A549 (cell line): ENCODE data around the gene COIL. TPM values are rescaled to one million over a fixed set of nuclear protein-coding genes. Genes with fewer than 3 reads are reported as not detected.

Experiments
- ATAC-seq, 2 experiments: fragments of 200-7000 bp in 1 of 2; fragments of >200 bp in 1 of 2; cut with Nextera tagmentation in 1 of 2; cut with Tn5 transposase in 1 of 2; 3 replicates each; pipeline versions ENCODE4 v1.8.0 to v1.9.1; 2018 to 2020; ENCODE audit warnings: mild to moderate bottlenecking in 1 of 2, moderate library complexity in 1 of 2
- CTCF ChIA-PET: fragments of 300-600 bp; sonication (Branson Sonifier 250); formaldehyde crosslinking; extraction: SDS; loops from one replicate; lab custom pipeline; 2021; ENCODE audit warnings: antibody characterized with exemption, inconsistent platforms; lab: Yijun Ruan, JAX
- POLR2A ChIA-PET: fragments of 350-600 bp; formaldehyde crosslinking; extraction: SDS; loops from one replicate; lab custom pipeline; 2021; ENCODE audit warnings: antibody characterized with exemption, inconsistent platforms; lab: Yijun Ruan, JAX
- DNase-seq, 2 experiments: peaks; one replicate each; pipeline versions ENCODE4 v3.0.0 to v3.0.0-alpha.2; 2011 to 2016; ENCODE audit warnings: low read depth in 1 of 2, low spot score in 1 of 2
- FAIRE-seq: peaks from 2 replicates; lab custom pipeline; 2011; peaks lifted over from hg19 to GRCh38; lab: Jason Lieb, UNC
- H3K27ac ChIP-seq, 2 experiments: fragments of >200 bp; sonication (Bioruptor Twin); formaldehyde crosslinking; 3 replicates each; pipeline ENCODE4 v1.5.1; 2016 to 2017
- H3K4me1 ChIP-seq: fragments of >200 bp; sonication (Bioruptor Twin); formaldehyde crosslinking; 3 replicates; pipeline ENCODE4 v1.6.1; 2016
- H3K4me2 ChIP-seq: fragments of >200 bp; sonication (Bioruptor Twin); formaldehyde crosslinking; 3 replicates; pipeline ENCODE4 v1.6.1; 2016
- H3K4me3 ChIP-seq: fragments of >200 bp; sonication (Bioruptor Twin); formaldehyde crosslinking; 3 replicates; pipeline ENCODE4 v1.5.1; 2016
- H3K9me3 ChIP-seq: fragments of >200 bp; sonication (Bioruptor Twin); formaldehyde crosslinking; 3 replicates; pipeline ENCODE4 v1.6.1; 2016
- BCL3 ChIP-seq: fragments of >200 bp; sonication (Bioruptor Twin); formaldehyde crosslinking; IDR thresholded peaks from 3 replicates; pipeline ENCODE4 v1.6.1; 2016
- BHLHE40 ChIP-seq: IDR thresholded peaks from 2 replicates; pipeline ENCODE4 v1.6.1; 2012; ENCODE audit warnings: low read depth, low read length, inconsistent platforms
- CBX2 ChIP-seq: fragments of 200-600 bp; sonication (generic); IDR thresholded peaks from 2 replicates; pipeline ENCODE4 v1.6.1; 2016; ENCODE audit warnings: low read depth, mild to moderate bottlenecking, borderline replicate concordance
- EP300 ChIP-seq, 2 experiments: fragments of >200 bp; sonication (Bioruptor Twin); formaldehyde crosslinking; IDR thresholded peaks; 2 replicates in 1 of 2; 3 replicates in 1 of 2; pipeline ENCODE4 v1.6.1; 2016 to 2017
- ESRRA ChIP-seq: fragments of 150-350 bp; IDR thresholded peaks from 2 replicates; pipeline ENCODE4 v1.6.1; 2014; ENCODE audit warnings: mild to moderate bottlenecking, low read length, borderline replicate concordance
- FOSB ChIP-seq: fragments of 250-450 bp; sonication (Bioruptor Pico); IDR thresholded peaks from 2 replicates; pipeline ENCODE4 v1.5.0; 2020; ENCODE audit warnings: mild to moderate bottlenecking, moderate library complexity
- FOSL2 ChIP-seq, 2 experiments: fragments of 450-650 bp in 1 of 2; fragments of >200 bp in 1 of 2; sonication (Bioruptor Twin) in 1 of 2; formaldehyde crosslinking; IDR thresholded peaks; 2 replicates each; pipeline versions ENCODE4 v1.5.0 to v1.6.1; 2016 to 2020; ENCODE audit warnings: mild to moderate bottlenecking in 1 of 2, moderate library complexity in 1 of 2
- HEYL ChIP-seq: fragments of 250-450 bp; sonication (Bioruptor Pico); IDR thresholded peaks from 2 replicates; pipeline ENCODE4 v1.8.0; 2021; ENCODE audit warnings: mild to moderate bottlenecking, moderate library complexity
- KDM5A ChIP-seq: fragments of 200-600 bp; sonication (generic); IDR thresholded peaks from 2 replicates; pipeline ENCODE4 v1.6.1; 2016; ENCODE audit warnings: antibody characterized with exemption, mild to moderate bottlenecking
- MAFK ChIP-seq: fragments of 450-650 bp; IDR thresholded peaks from 2 replicates; pipeline ENCODE4 v1.6.1; 2014; ENCODE audit not compliant: partially characterized antibody
- MAZ ChIP-seq: fragments of 150-350 bp; IDR thresholded peaks from 2 replicates; pipeline ENCODE4 v1.6.1; 2014; ENCODE audit warnings: antibody characterized with exemption, low read depth, low read length, borderline replicate concordance
- POLR2A ChIP-seq: IDR thresholded peaks from 2 replicates; pipeline ENCODE4 v1.6.1; 2012; ENCODE audit warnings: mild to moderate bottlenecking, low read length
- RNF2 ChIP-seq: fragments of 200-600 bp; sonication (generic); IDR thresholded peaks from 2 replicates; pipeline ENCODE4 v1.6.1; 2016; ENCODE audit warnings: low read depth, mild to moderate bottlenecking, antibody characterized with exemption, moderate library complexity, borderline replicate concordance
- SREBF2 ChIP-seq: fragments of 450-650 bp; IDR thresholded peaks from 2 replicates; pipeline ENCODE4 v1.6.1; 2014; ENCODE audit warnings: mild to moderate bottlenecking, moderate library complexity
- TP53 ChIP-seq: fragments of 250-450 bp; sonication (Bioruptor Pico); IDR thresholded peaks from 2 replicates; pipeline ENCODE4 v1.5.0; 2021; ENCODE audit warnings: mild to moderate bottlenecking, moderate library complexity
- ZNF302 ChIP-seq: fragments of 250-450 bp; sonication (Bioruptor Pico); IDR thresholded peaks from 2 replicates; pipeline ENCODE4 v1.9.0; 2021; ENCODE audit warnings: inconsistent platforms, mild to moderate bottlenecking, moderate library complexity
- WGBS: methylation state at CpG from one replicate; pipeline ENCODE4 v1.1.6; 2017; ENCODE audit errors: missing lambda C conversion rate; 5-methylcytosine and 5-hydroxymethylcytosine counted together
- polyA plus RNA-seq, 4 experiments: library from polyadenylated mRNA; depleted of rRNA in 3 of 4; stranded (reverse); fragments of >200 nt; fragmentation: RNase III in 1 of 4; extraction: RNeasy Plus Mini Kit Qiagen cat#74134 plus additional on column Dnase treatment in 1 of 4; gene quantifications; 2 replicates in 3 of 4; 3 replicates in 1 of 4; pipeline ENCODE4 v1.2.3, GENCODE V29; 2011 to 2017
- TF ChIP-seq, protein P1 (sequence below): fragments of >200 bp; sonication (Bioruptor Twin); formaldehyde crosslinking; IDR thresholded peaks from 2 replicates; pipeline ENCODE4 v1.6.1; 2016

The COIL gene
- polyA plus RNA-seq, 2 of the 4 experiments (the other 2 are of a cell fraction) = 16.9 to 20.3 TPM

DNA sequence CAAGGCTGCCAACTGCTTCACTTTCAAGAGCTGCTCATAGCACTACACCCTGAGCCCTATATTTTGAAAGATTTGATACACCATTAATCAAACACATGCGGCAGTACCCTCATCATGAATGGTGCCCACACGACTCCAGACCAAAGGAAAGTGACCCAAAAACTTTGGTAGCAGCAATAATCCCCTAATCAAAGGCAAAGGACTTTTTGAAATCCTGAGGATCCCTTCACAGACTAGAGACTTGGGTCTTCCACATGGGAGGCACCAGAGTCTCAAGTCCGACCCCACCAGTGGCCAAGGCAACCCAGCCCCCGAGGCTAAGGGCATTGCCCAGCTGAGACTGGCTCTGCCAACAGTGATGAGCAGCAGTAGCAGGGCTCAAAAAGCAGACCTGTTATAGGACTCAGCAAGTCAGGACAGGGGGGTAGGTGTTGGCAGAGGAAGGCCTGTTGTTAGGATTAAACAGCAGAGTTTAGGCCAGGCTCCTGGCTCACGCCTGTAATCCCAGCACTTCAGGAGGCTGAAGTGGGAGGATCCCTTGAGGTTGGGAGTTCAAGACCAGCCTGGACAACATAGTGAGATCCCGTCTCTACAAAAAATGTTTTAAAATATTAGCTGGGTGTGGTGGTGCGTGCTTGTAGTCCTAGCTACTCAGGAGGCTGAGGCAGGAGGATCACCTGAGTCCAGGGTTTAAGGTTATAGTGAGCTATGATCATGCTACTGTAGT is 50.2 kb downstream of the COIL start:
- Histone ChIP-seq H3K9me3 (no peaks in the 10 kb centered on the region), H3K4me2 (peak overlapping the region; percentile 15; the same call in 2 of the 3 replicates), H3K4me3 (no peak overlapping the region), H3K4me1 (peaks cover 37% of the 10 kb centered on the region), H3K27ac (peak overlapping the region in 1 of 2 experiments; percentile 17; a peak in 1 of 6 replicates)
- ATAC-seq = no peak
- POLR2A ChIA-PET = no interaction called here
- FAIRE-seq = no peak
- DNase-seq = no peak
- TF ChIP-seq KDM5A (no peak), ZNF302 (no peak)
- CTCF ChIA-PET = interaction anchor here (1.5 to 3.2 kb wide), 5 partner anchors 29 to 91 kb away, joined by 4 to 15 read pairs (median 7); partner anchors contain the start of gene COIL
- 67% methylated on average over 7 of the region's 7 CpGs for WGBS

GRCh38 chr17:56909742-56910508 is 50.9 kb downstream of the COIL start:
- TF ChIP-seq SREBF2 (no peak), TP53 (CRISPR knock-in tag) (no peak)
- Histone ChIP-seq H3K4me3 (no peak overlapping the region), H3K9me3 (no peaks in the 10 kb centered on the region), H3K4me2 (peak overlapping the region; percentile 15; the same call in 2 of the 3 replicates), H3K27ac (no peak overlapping the region), H3K4me1 (peaks cover 30% of the 10 kb centered on the region)
- no peak for ATAC-seq
- POLR2A ChIA-PET = no interaction called here
- CTCF ChIA-PET = interaction anchor here (0.5 to 3.2 kb wide), 6 partner anchors 18 to 90 kb away, joined by 3 to 15 read pairs (median 8); partner anchors contain the start of gene COIL
- no peak for DNase-seq
- WGBS = 96% methylated on average over 6 of the region's 6 CpGs
- FAIRE-seq = no peak

- no peak overlapping the region for H3K4me3 ChIP-seq
- 79% methylated on average over 9 of the region's 9 CpGs for WGBS
- peaks cover 29% of the 10 kb centered on the region; the same call in 2 of the 3 replicates for H3K4me1 ChIP-seq
- H3K27ac ChIP-seq = no peak overlapping the region
- POLR2A ChIA-PET = no interaction called here
- no peak for FAIRE-seq
- TF ChIP-seq HEYL (CRISPR knock-in tag) (no peak), BHLHE40 (no peak), MAZ (no peak), MAFK (no peak), FOSB (no peak), CBX2 (no peak), EP300 (IDR thresholded peaks at IDR 0.05) (no peak), FOSL2 (IDR thresholded peaks at IDR 0.05) (no peak), FOSL2 (CRISPR knock-in tag; IDR thresholded peaks at IDR 0.05) (no peak), ESRRA (no peak), RNF2 (no peak), TP53 (CRISPR knock-in tag) (no peak), POLR2A (no peak), BCL3 (no peak)
- TF ChIP-seq, protein P1, sequence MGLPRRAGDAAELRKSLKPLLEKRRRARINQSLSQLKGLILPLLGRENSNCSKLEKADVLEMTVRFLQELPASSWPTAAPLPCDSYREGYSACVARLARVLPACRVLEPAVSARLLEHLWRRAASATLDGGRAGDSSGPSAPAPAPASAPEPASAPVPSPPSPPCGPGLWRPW = no peak
- TF ChIP-seq, all 56 proteins: peak for 0
- DNase-seq (peak in 1 of 2 experiments; percentile 53), ATAC-seq (peak; percentile 33 to 39; a peak in 3 of 6 replicates)
- no peak overlapping the region for H3K4me2 ChIP-seq
- CTCF ChIA-PET = interaction anchor here (0.9 to 3.2 kb wide), 5 partner anchors 23 to 88 kb away, joined by 3 to 15 read pairs (median 4); no protein-coding TSS in a partner anchor
- H3K9me3 ChIP-seq = peaks cover 9% of the 10 kb centered on the region
Measured at GRCh38 chr17:56908001-56908542, 52.8 kb downstream of the COIL start.
